GM18870 (cell line): ENCODE measurements around the gene JAKMIP2.
"Not testable (repeated sequence)": the region's sequence is repeated elsewhere in the genome, so short reads cannot be mapped to it uniquely, and the experiment has no call there.

ENCODE experiments used
- ATAC-seq: cut with Tn5 transposase; IDR thresholded peaks from one replicate; pipeline ENCODE4 v1.9.1; 2021; ENCODE audit warnings: moderate library complexity; ENCODE audit not compliant: unreplicated experiment

JAKMIP2 gene

DNA sequence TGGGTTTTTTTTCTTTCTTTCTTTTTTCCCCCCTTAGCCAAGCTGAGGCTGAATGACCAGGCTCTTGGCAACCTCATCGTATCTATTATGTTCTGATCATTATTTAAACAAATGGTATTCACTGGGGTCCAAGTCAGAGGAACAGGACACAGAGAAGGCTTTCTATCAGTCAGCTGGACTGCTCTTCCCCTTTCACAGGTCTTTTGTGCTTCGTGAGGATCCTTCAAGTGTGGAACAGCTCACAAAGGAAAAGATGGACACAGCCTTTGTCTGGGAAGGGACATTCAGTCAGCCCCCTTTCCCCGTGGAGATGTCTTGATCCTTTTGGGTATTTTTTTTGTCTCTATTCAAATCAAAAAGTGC lies 218.4 kb downstream of the JAKMIP2 start:
- ATAC-seq = no peak

DNA sequence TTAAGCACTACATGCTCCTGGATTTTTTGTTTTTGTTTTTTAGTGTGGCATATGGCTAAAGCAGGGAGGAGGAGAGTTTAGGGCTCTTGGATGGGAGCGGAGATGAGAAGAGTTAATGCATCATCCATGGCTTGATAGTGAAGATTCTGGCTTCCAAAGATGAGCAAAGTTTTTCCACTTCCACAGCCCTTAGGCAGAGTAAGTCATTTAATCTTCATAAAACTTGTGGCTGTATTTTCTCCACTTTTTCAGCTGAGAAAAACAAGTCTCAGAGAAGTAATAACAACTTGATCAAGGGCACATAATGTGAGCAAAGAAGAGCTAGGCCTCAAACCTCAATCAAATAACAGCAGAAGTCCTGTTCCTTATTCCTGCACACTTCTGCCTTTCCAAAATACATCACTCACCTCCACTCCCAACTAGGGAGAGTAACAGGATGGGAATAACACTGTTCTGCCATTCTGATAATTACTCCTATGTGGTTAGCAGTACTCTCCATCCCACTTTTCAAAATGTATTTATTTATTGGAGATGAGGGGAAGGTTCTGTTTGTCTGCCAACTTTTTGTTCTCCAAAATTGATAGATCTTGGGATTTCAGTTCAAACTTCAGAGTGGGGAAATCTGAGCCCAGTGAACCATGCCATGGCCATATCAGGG lies 218.9 kb downstream of the JAKMIP2 start:
- ATAC-seq = no peak

DNA sequence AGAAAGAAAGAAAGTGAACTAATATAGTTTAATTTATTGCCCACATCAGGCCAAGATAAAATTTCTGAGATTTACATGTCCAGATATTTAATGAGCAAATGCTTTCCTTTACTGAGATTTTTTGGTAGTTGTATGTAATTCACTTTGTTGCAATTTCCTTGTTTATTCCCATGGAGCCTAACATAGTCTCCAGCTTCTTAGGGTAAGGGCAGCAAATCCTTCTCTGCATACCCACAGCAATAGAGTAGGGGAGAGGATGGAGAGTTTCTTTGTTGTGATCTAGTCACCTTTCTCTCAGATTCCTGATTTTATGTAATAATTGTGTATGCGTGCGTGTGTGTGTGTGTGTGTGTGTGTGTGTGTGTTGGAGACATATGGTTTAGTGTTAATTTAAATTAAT lies 221.1 kb downstream of the JAKMIP2 start:
- ATAC-seq = no peak

DNA sequence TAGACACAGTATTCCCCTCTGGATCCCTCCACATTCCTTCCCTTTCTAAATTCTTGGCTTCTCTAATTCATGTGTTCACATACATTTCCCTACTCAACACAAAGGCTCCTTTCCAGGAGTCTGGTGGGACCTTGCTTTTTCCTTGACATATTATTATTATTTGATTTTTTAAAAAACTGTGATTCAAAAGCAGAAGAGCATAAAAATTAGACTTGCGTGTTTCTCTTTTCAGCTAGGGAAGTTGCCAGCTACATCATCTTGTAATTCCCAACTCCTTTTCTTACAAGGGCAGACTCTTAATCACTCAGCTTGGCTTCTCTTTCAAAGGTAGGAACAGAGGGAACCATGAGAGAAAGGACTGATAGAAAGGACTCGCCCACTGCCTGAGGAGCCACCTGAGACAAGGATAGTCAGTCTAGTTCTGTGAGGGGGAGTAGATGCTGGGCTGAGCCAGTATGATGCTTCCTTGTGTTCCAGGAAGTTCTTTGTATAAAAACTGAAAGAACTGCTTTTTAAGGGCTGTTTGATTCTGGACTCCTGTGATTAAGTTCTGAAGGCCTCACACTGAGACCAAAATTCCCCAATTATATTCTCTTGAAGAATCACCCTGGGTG lies 221.7 kb downstream of the JAKMIP2 start:
- ATAC-seq = no peak

DNA sequence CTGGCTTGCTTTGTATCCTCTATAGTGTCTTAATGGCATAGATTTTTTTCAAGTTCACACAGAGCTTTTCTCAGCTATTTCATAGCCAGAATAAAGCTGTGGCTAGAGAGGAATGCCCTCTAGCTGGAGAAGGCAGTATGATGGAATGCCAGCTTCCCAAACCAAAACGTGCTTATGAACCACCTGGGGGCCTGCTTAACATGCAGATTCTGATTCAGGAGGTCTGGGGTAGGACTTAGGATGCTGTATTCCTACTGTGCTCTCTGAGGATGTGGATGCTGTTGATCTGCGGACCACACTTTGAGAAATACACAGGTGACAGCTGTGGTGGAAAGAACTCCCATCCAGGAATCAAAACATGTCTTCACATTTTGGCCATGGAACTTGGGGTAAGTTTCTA lies 222.8 kb downstream of the JAKMIP2 start:
- no peak for ATAC-seq

DNA sequence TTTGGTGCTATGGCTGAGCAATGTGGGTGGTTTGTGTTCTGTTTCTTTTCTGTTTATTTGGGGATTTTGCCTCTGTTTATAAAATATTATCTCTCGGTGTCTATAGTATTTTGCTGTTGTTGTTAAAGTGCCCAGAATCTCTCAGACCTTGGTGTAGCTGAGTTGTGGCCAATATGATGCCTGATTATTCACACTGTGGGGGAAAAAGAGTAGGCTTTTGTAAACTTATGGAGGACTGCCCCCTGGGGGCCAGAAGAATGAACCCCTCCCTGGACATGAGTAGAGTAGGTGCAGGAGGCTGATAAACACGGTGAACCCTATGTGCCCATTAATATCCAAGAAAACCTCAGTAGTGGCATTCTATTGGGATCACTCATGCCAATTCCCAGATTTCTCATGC lies 223.7 kb downstream of the JAKMIP2 start:
- ATAC-seq = peak; percentile 70

DNA sequence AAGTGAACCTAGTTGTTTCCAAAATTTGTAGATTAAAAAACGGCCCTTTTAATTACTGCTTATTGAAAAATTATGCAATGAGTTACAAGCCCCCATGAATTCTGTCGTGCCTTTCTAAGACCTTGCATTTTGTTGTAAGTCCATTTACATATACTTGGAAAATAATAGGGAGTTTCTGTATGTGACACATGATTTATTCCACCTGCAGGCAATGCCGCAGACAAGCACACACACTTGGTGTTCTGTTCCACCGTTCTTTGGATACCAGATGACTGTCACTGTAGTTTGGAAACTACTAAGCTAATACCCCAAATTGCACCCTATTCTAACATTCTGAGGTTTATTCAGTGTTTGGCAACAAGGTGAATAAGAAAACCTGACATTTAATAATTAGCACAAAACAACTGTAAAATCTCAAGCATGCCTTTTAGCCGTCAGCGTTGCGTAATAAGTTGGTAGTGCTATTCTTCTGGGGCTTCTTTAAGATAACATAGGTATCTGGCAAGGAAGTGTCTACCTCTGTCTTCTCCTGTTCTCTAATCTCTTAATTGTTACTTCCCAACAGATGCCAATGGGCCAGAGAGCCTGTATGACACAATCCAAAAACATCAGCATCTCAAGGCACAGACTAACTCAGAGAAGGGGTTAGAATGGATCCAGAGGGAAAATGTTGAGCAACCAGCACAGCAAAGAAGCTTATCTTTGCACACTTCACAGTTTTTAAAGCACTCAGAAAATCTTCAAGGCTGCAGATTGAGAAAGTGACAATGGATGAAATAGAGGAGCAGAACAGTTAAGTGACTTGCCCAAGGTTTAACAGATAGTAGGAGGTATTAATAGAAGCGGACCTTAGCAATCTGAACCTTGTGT lies 224.4 kb downstream of the JAKMIP2 start:
- no peak for ATAC-seq

DNA sequence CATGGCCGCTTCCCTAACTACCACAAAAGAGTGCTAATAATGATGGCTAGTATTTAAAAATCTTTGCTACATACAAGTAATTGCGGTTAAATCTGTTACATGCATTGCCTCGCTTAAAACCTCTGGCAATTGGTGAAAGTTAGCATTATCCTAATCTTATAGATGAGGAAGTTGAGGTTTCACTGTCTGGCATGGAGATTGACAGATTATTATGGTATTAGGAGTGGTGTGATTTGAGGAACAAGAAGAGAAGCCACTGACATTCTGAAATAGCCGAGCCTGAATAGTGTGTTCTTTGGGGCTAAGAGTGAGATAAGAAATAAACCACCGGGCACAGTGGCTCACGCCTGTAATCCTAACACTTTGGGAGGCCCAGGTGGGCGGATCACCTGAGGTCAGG lies 227.4 kb downstream of the JAKMIP2 start:
- ATAC-seq = no peak

DNA sequence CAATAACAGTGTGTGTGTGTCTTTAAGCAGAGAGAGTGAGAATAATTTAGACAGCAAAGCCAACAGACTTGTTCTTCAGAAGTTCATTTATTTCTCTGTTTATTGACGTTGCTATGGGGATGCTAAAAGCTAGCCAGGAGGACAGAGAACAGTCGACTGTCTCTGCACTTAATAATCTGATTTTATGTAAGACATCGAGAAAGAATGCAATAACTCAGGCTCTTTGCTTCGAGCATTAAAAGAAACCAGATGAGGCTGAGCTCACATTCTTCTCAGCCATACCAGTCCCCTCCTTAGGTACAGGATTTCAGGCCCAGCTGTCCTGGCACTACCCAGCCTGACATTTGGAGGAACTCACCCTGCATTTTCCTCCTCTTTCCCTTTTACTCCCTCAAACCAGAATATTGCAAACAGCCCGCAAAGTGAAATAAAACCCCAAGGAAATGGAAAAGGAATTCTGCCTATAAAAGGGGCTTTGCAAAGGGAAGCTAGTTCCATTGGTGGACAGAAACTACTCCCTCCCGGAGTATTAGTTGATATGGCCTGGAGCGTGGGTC lies 228.2 kb downstream of the JAKMIP2 start:
- no peak for ATAC-seq

DNA sequence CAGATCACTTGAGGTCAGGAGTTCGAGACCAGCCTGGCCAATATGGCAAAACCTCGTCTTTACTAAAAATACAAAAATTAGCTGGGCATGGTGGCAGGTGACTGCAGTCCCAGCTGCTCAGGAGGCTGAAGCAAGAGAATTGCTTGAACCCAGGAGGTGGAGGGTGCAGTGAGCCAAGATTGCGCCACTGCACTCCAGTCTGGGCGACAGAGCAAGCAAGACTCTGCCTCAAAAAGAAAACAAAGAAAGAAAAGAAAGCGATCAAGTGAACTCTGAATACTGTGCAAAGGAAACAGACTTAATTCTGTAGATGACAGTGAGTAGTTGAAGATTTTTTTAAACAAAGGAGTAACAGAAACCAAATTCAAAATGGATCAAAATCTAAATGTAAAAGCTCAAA lies 228.7 kb downstream of the JAKMIP2 start:
- ATAC-seq = not testable (repeated sequence)

DNA sequence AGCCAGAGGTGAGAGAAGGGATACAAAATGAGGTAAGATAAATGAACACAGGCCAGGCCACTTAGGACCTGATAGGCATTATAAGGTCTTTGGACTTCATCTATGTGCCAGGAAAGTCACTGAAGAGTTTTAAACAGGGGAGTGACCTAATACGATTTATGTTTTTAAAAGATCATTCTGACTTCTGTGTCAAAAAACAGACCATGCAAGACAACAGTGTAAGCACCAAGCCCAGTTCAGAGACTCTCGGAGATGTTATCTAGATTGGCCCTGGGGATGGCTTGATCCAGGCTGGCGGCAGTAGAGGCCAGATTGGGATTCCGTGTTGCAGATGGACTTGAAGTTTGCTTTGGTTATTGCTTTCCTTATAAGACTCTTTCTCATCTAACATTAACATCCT lies 229.6 kb downstream of the JAKMIP2 start:
- no peak for ATAC-seq

DNA sequence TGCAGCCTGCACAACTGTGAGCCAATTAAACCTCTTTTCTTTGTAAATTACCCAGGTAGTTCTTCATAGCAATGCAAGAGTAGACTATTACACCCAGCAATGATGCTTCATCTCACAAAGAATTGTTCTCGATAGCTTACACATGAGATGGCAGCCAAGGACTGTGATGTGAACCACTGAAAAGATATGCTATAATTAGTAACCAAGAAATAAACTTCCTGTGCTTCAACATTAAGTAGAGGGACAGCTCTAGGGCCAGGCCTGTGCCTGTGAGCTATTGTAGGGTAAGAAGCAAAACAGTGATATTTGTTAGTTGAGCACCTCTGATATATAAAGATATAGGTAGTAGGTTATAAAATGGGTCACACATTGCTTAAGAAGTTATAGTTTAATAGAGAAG lies 230.9 kb downstream of the JAKMIP2 start:
- no peak for ATAC-seq

DNA sequence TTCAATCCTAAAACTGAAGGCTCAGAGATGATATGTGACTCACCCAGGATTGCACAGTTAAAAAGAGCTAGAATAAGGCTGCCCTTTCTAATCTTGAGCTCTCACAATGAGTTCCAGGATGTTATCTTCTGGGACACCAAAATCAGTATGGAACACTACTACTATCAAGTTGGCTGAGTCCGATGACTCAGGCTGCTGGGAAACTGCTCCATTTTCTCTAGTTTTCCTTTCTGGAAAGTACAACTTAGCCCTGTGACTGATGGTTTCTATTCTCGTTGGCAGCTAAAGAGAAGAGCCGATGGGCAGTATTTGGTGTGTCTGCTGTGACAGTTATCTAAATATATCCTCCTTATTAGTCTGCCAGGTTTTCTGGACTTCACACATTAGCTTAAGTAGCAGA lies 234.8 kb downstream of the JAKMIP2 start:
- no peak for ATAC-seq

DNA sequence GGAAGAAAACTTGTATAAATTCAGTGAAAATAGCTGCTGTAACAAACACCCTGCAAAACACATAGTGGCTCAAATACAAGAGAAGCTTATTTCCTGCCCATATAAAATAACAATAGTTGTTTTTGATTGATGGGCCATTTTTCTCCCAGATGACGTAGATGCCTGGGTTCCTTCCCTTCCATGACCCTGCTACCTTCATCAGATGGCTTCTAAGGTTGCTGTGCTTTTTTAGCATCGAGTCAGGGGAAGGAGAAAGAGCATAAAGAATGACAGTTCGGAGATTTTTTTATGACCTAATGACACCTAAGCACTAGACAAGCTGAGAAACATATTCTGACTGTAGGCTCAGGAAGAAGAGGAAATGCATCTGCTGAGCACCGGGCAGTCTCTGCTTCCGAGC lies 238.0 kb downstream of the JAKMIP2 start:
- no peak for ATAC-seq

DNA sequence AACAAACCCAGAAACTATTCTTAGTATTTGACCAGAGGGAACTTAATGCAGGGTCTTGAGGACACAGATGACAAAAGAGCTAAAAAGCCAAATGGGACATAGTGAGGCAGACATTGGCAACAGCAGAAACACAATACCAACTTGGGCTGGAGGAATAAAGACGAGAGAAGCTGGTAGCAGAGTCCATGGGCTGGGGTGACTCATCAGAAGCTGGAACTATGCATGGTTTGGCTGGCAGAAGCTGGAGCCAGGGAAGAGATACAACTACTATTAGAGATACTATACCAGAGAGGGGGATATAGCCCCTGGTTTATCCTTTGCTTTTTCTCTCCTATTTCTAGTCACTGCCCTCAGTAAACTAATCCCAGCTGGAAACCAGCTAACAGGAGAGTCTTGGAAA lies 243.5 kb downstream of the JAKMIP2 start:
- no peak for ATAC-seq

DNA sequence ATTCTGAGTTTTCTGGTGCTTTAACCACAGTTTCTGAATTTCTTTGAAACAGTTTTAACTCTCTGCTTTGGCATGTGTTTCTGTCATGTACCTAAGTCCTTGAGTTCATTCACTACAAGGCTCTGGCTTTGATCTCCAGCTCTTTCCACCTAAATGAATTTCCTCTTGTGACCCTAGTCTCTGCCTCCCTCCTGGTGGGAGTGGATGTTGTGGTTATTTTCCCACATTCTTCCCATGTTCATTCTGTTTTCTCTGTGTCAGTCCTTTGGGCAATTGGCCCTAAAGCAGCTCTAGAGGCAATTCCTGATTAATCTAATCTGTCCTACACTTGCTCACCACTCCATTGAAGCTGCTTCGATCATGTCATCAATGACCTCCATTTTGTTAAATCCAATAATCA lies 244.3 kb downstream of the JAKMIP2 start:
- no peak for ATAC-seq
